Measurements from ENCODE around the gene TCF7.

TCF7 gene

GRCh38 chr5:134106991-134107701 lies 7.3 kb upstream of the TCF7 start:
- no peak for DNase-seq (ENCODE audit: low read depth)
- TF ChIP-seq CTCF (IDR thresholded peaks at IDR 0.05; ENCODE audit: control insufficient read depth, extremely low read depth, insufficient read depth), result no peak
- no peak overlapping the region for H3K4me3 ChIP-seq (ENCODE audit: low read depth, low read length)

GRCh38 chr5:134107779-134108178 lies 6.7 kb upstream of the TCF7 start:
- no peak overlapping the region for H3K4me3 ChIP-seq (ENCODE audit: low read depth, low read length)
- DNase-seq (ENCODE audit: low read depth), result no peak
- TF ChIP-seq CTCF (IDR thresholded peaks at IDR 0.05; ENCODE audit: control insufficient read depth, extremely low read depth, insufficient read depth), result no peak

GRCh38 chr5:134110382-134110781 lies 4.1 kb upstream of the TCF7 start:
- no peak for DNase-seq (ENCODE audit: low read depth)
- H3K4me3 ChIP-seq (ENCODE audit: low read depth, low read length), result no peak overlapping the region
- TF ChIP-seq CTCF (IDR thresholded peaks at IDR 0.05; ENCODE audit: control insufficient read depth, extremely low read depth, insufficient read depth), result no peak

GRCh38 chr5:134111741-134112647 lies 2.5 kb upstream of the TCF7 start:
- H3K4me3 ChIP-seq (ENCODE audit: low read depth, low read length), result no peak overlapping the region
- no peak for DNase-seq (ENCODE audit: low read depth)
- TF ChIP-seq CTCF (IDR thresholded peaks at IDR 0.05; ENCODE audit: control insufficient read depth, extremely low read depth, insufficient read depth), result no peak

GRCh38 chr5:134112726-134113362 lies 1.6 kb upstream of the TCF7 start:
- H3K4me3 ChIP-seq (ENCODE audit: low read depth, low read length), result no peak overlapping the region
- no peak for DNase-seq (ENCODE audit: low read depth)
- TF ChIP-seq CTCF (IDR thresholded peaks at IDR 0.05; ENCODE audit: control insufficient read depth, extremely low read depth, insufficient read depth), result no peak

- no peak for TF ChIP-seq CTCF (IDR thresholded peaks at IDR 0.05; ENCODE audit: control insufficient read depth, extremely low read depth, insufficient read depth)
- no peak for DNase-seq (ENCODE audit: low read depth)
- no peak overlapping the region for H3K4me3 ChIP-seq (ENCODE audit: low read depth, low read length)
These were observed 1.1 kb upstream of the TCF7 start for GRCh38 chr5:134113363-134113889.
